ENCODE measurements around the gene PGPEP1. TPM values are rescaled to one million over a fixed set of nuclear protein-coding genes. Genes with fewer than 3 reads are reported as not detected.

The PGPEP1 gene
- total RNA-seq, 4 donors from 2014 or later = 0.83 to 10.1 (median 5.3) TPM

DNA sequence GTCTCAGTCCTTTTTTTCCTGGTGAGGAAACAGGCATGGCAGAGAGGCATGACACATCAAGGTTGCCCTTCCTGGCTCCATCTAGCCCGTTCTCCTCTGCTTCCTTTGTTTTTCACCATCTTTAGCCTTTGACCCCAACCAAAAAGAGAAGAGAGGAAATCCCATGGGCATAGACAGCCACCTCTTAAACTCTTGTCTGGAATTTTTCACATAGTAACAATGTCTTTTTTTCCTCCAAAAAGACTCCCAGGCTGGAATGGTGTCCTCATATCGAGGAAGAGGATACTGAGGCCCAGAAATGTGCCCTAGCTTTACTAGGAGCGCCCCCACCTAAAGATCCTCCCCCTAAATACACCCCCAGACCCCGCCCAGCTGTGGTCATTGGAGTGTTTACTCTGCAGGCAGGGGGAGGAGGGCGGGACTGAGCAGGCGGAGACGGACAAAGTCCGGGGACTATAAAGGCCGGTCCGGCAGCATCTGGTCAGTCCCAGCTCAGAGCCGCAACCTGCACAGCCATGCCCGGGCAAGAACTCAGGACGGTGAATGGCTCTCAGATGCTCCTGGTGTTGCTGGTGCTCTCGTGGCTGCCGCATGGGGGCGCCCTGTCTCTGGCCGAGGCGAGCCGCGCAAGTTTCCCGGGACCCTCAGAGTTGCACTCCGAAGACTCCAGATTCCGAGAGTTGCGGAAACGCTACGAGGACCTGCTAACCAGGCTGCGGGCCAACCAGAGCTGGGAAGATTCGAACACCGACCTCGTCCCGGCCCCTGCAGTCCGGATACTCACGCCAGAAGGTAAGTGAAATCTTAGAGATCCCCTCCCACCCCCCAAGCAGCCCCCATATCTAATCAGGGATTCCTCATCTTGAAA is 45.5 kb downstream of the PGPEP1 start, which contains the start of gene GDF15:
TSS of gene GDF15 (plus strand) at position 484 of the 868 bp plus-strand sequence. CDS start at position 516, 32 bp downstream.
- TF ChIP-seq, protein P1, sequence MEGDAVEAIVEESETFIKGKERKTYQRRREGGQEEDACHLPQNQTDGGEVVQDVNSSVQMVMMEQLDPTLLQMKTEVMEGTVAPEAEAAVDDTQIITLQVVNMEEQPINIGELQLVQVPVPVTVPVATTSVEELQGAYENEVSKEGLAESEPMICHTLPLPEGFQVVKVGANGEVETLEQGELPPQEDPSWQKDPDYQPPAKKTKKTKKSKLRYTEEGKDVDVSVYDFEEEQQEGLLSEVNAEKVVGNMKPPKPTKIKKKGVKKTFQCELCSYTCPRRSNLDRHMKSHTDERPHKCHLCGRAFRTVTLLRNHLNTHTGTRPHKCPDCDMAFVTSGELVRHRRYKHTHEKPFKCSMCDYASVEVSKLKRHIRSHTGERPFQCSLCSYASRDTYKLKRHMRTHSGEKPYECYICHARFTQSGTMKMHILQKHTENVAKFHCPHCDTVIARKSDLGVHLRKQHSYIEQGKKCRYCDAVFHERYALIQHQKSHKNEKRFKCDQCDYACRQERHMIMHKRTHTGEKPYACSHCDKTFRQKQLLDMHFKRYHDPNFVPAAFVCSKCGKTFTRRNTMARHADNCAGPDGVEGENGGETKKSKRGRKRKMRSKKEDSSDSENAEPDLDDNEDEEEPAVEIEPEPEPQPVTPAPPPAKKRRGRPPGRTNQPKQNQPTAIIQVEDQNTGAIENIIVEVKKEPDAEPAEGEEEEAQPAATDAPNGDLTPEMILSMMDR (IDR thresholded peaks at IDR 0.05) = peak in 5 of 6 experiments; percentile 21 to 64 (median 43)
- peak in 2 of 4 donors; percentile 31 to 67 for TF ChIP-seq POLR2A (IDR thresholded peaks at IDR 0.05)
- Histone ChIP-seq H3K9me3 (no peaks in the 10 kb centered on the region), H3K4me1 (peaks cover 3 to 48% (median 24%) of the 10 kb centered on the region in 3 donors), H3K27ac (peak within 1 kb of the TSS in 3 of 4 donors; percentile 10 to 51 (median 15)), H3K4me3 (peak within 1 kb of the TSS in 3 of 4 donors; percentile 8 to 49 (median 37)), H3K27me3 (peaks cover 0 to 39% (median 0%) of the 10 kb centered on the region in 4 donors), H3K36me3 (no peaks in the 10 kb centered on the region)
- no peak for DNase-seq
- 7 to 61% methylated on average over 13 to 18 of the region's 33 CpGs for WGBS, 2 donors
- intact Hi-C loops (cut with DNase I) = no loop called here

DNA sequence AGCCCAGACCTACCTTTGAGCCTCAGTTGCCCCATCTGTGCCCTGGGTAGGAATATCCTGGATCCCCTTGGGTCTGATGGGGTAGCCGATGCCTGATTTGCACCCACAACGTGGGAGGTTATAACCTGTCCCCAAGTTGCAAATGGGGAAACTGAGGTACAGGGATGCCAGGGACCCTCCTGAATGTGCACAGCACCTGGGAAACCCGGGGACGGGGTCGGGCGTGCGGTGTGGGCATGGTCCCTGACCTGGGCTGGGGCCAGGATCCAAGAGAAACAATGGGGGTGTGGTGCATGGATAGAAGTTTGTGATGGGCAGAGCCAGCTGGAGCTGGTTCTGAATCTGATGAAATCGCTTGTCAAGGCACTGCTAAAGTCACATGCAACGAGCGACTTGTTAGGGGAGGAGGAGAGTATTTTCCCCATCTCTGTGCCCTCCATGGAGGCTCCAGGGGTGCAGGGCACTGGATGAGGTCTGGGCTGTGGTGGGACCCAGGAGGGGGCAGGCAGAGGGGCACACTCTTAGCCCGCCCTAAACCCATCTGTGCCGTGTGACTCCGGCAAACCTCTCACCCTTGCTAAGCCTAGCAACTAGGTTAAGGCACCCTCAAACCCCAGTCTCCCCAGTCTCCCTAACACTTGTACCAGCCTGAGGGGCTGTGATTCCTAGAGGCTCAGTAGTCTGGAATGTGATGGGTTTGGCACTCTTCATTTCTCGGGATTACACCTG is 46.3 kb downstream of the PGPEP1 start:
- Histone ChIP-seq H3K36me3 (no peaks in the 10 kb centered on the region), H3K27me3 (peaks cover 0 to 39% (median 0%) of the 10 kb centered on the region in 4 donors), H3K27ac (peak overlapping the region in 3 of 4 donors; percentile 10 to 51 (median 15)), H3K9me3 (no peaks in the 10 kb centered on the region), H3K4me3 (peak overlapping the region in 3 of 4 donors; percentile 8 to 49 (median 37)), H3K4me1 (peaks cover 3 to 44% (median 23%) of the 10 kb centered on the region in 3 donors)
- intact Hi-C loops (cut with DNase I) = no loop called here
- no peak for DNase-seq
- TF ChIP-seq POLR2A (IDR thresholded peaks at IDR 0.05) = no peak
- TF ChIP-seq, protein P1 (IDR thresholded peaks at IDR 0.05) = no peak
- 61 to 62% methylated on average over 5 to 11 of the region's 14 CpGs for WGBS, 2 donors

DNA sequence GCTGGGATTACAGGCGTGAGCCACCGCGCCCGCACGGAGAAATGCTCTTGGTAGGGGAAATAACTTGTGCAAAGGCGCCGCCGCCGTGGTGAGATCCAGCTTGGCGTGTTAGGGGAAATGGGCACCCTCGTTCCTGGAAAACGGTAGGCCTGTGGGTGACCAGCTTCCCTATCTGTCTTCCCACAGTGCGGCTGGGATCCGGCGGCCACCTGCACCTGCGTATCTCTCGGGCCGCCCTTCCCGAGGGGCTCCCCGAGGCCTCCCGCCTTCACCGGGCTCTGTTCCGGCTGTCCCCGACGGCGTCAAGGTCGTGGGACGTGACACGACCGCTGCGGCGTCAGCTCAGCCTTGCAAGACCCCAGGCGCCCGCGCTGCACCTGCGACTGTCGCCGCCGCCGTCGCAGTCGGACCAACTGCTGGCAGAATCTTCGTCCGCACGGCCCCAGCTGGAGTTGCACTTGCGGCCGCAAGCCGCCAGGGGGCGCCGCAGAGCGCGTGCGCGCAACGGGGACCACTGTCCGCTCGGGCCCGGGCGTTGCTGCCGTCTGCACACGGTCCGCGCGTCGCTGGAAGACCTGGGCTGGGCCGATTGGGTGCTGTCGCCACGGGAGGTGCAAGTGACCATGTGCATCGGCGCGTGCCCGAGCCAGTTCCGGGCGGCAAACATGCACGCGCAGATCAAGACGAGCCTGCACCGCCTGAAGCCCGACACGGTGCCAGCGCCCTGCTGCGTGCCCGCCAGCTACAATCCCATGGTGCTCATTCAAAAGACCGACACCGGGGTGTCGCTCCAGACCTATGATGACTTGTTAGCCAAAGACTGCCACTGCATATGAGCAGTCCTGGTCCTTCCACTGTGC is 47.9 kb downstream of the PGPEP1 start:
- H3K27me3 ChIP-seq = peaks cover 0 to 39% (median 0%) of the 10 kb centered on the region in 4 donors
- peak; percentile 56 for DNase-seq
- WGBS, 2 donors = 12 to 25% methylated on average over 16 to 18 of the region's 86 CpGs
- H3K4me1 ChIP-seq = peaks cover 3 to 37% (median 19%) of the 10 kb centered on the region in 3 donors
- no peaks in the 10 kb centered on the region for H3K36me3 ChIP-seq
- peak overlapping the region; percentile 3 to 50 (median 30) for H3K27ac ChIP-seq
- intact Hi-C loops (cut with DNase I) = no loop called here
- H3K4me3 ChIP-seq = peak overlapping the region; percentile 3 to 58 (median 32)
- H3K9me3 ChIP-seq = no peaks in the 10 kb centered on the region
- peak in 1 of 4 donors; percentile 11 for TF ChIP-seq POLR2A (IDR thresholded peaks at IDR 0.05)
- TF ChIP-seq, protein P1 (IDR thresholded peaks at IDR 0.05) = peak; percentile 99 to 100 (median 99)

- Histone ChIP-seq H3K9me3 (no peaks in the 10 kb centered on the region), H3K4me3 (peak overlapping the region in 2 of 4 donors; percentile 37 to 58), H3K27ac (peak overlapping the region in 1 of 4 donors; percentile 50), H3K4me1 (peaks cover 3 to 37% (median 19%) of the 10 kb centered on the region in 3 donors), H3K36me3 (no peaks in the 10 kb centered on the region), H3K27me3 (peaks cover 0 to 38% (median 0%) of the 10 kb centered on the region in 4 donors)
- no peak for DNase-seq
- TF ChIP-seq POLR2A (IDR thresholded peaks at IDR 0.05) = no peak
- TF ChIP-seq, protein P1 (IDR thresholded peaks at IDR 0.05) = no peak
- intact Hi-C loops (cut with DNase I) = no loop called here
- WGBS, 2 donors = 76 to 80% methylated on average over 13 of the region's 13 CpGs
These were observed 48.7 kb downstream of the PGPEP1 start for GRCh38 chr19:18388960-18389725.

Data from esophagus squamous epithelium (tissue), 5 donors.